Kidney glomerular epithelial cell (primary cell): Measurements from ENCODE around the gene ANKRD28.

Experiments
- DNase-seq: peaks from one replicate; lab custom pipeline; 2025; lab: John Stamatoyannopoulos, UW

The ANKRD28 gene

DNA sequence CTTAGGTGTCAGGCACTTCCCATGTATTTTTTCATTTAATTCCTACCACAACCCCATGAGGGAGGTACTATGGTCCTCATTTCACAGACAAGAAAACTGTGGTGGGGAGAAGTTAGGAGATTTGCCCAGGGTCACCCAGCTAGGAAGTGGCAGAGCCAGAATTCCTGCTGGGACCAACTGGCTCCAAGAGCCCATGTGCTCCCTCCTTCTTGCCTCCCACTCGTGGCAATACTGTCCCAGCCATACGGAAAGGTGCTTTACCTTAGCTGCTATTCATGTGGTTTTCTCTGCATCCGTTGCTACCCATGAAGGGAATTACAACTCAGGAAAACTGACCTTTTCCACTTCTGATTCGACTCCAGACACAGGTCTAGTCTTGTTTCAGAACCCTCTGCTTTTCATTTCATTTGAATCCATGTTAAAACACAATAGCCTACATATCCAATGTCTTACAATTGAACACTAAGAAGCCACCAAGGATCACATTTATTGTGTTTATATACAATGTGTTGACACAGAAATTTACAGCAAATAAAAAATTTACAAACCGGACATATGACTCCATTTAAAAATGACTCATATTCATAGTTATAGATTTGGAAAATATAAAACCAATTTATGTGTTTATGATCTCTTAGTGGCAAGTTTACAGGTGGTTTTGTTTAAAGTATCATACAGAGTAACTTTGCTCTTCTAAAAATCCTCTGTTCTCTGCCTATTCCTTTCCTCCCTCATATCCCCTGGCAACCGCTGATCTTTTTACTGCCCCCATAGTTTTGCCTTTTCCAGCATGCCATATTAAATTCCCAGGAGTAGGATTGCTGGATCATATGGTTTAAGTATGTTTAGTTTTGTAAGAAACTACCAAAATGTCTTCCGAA, 137.5 kb downstream of the ANKRD28 start:
- DNase-seq: no peak

DNA sequence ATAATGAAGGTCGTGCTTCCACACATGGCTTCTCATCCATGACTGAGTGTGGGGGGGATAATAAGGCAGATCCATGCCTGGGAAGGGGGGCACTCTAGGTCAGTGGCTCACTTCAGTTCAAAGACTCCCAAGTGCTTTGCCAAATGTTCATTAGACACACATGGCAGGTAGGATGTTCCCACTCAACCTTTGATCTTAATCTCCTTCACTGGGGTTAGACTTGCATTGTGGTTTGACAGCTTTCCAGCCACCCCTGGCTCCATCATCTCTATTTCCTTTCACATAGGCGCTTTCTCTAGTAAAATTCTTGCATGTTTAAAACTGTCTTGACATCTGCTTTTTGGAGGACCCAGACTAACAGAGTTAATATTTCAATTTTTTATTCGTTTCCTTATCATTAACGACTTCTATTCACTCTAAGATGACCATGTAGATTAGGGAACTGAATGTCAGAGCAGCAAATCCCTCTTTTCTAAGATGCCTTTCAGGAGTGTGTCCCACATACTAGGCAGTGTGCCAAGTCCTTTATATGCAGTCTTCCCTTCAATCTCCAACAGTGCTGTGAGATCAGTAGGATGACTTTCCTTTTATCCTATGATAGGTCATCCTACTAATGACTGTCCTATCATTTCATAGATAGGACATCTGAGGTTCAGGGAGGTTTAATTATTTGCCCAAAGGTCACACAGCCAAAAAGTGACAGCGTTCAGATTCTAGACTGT, 138.4 kb downstream of the ANKRD28 start:
- DNase-seq: no peak

DNA sequence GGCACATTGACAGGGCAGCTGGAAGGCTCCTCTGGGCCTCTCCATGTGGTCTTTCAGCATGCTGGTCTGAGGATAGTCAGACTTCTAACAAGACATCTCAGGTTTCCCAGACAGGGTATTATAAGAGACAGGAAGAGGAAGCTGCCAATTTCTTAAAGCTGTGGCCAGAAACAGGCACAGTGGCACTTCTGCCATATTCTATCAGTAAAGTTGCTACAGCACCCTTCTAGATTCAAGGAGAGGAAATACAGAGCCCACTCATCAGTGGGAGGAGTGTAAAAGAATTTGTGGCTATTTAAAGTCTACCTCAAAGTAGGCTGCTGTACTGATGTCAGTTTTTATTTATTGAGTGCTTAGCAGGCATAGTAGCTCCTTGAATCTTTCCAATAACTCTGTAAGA, 140.8 kb downstream of the ANKRD28 start:
- DNase-seq: no peak

DNA sequence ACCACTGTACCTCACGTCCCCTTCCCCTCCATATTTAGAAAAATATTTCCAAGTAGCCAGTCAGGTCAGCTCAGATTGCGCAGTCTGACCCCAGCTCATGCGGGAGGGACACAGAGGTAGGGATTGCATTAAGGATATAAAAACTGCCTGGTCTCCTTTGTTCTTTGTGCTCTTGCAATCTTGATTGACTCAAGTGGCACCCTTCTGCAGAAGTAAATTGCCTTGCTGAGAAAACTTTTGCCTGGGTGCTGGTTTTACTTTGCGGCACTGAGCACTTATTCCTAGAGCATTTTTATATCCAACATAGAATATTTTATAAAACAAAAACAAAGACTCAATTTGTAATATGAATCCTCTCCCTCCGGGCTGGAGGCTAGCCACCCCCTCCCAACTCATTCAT, 141.4 kb downstream of the ANKRD28 start:
- no peak for DNase-seq

DNA sequence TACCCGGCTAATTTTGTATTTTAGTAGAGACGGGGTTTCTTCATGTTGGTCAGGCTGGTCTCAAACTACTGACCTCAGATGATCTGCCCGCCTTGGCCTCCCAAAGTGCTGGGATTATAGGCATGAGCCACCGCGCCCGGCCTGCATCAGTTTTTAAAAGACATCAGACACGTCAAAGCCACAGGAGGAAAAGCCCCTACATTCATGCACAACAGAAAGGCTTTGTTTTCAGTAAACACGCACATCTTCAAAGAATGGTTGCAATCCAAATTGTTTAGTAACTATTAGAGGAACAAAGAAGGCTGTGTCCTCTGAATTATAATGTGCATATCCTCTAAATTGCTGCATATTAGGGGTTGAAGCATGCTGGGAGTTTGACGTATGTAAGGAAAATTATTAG, 142.9 kb downstream of the ANKRD28 start:
- no peak for DNase-seq

DNA sequence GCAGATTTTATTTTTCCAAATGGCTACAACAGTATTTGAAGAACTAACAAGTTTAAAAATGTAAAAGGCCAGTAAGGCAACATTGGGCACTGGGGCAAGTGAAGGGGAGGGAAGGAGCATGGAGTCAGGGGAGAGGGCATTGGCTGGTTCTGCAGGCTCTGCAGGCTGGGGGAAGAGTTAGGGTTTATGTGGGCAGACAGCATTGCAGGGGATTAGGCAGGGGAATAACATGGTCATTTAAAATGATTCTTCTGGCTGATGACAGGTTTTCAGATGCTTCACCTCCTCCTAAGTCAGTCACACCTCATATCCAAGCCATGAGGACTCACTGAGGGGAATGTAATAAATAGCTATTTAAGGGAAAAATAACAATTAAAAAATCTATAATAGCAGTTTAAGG, 143.7 kb downstream of the ANKRD28 start:
- DNase-seq: no peak

DNA sequence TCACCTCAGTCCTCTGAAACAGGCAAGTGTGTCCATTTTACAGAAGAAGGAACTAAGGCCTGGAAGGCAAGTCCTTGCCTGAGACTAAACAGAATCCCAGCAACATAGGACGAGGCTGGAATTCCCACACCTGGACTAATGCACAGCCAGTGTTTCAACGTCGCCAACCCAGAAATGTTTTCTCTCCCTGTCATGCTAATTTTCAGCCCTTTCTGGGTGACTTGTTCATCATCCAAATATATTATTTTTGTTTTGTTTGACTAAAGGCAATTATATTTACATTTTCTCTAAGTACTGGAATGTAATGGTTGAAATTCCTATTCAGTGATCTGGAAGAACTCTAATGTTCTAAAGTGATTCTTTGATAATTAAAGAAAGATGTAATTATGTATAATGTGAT, 144.5 kb downstream of the ANKRD28 start:
- no peak for DNase-seq

DNA sequence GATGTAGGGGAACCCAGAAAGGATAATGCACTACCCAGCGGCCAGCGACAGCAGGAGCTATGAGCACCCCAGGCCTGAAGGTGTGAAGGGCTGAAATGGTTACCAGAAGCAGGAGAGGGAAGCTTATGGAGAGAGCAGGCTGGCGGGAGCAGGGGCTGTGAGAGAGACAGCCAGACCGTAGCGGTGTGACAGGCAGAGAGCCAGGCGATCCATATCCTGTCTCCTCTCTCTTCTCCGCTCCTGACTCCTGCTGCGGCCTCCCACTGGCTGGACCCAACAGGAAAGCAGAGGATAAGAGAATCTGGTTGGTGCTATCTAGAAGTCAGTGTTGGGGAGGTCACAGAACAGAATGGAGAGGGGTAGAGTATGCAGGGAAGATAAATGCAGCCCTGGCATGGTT, 146.4 kb downstream of the ANKRD28 start:
- DNase-seq: no peak

DNA sequence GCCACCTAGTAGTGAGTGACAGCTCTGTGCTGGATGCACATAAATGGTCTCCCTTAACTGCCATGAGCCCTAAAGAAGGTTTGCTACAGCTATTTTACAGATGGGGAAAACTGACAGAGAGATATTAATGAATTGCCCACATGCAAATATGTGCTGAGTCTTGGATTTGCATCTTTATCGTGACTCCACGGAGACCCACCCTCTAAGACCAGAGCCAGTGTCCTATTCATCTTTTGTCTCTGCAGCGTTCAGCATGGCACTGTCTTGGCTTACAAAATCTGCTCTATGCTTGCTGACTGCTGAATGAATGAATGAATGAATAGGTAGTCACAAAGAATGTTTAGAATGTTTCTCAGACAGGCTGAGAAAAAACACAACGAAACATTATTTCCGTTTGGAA, 147.9 kb downstream of the ANKRD28 start:
- no peak for DNase-seq

DNA sequence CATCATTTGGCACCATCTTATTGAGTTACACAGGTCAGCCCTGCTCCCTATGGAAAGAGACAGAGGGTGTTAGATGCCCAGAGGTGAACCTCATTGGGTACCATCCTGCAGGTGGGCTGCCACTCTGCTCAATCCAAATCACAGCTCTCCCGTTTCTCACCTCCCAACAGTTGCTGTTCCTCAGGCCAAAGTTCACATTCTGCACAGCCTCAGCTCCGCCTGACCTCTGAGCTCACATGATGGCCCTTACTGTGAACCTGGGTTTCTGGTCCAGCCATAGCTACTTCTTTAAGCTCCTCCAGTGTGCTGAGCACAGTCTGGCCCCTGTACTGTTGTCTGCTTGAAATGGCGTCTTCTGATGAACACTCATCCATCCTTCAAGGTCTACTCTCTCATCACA, 148.4 kb downstream of the ANKRD28 start:
- no peak for DNase-seq

DNA sequence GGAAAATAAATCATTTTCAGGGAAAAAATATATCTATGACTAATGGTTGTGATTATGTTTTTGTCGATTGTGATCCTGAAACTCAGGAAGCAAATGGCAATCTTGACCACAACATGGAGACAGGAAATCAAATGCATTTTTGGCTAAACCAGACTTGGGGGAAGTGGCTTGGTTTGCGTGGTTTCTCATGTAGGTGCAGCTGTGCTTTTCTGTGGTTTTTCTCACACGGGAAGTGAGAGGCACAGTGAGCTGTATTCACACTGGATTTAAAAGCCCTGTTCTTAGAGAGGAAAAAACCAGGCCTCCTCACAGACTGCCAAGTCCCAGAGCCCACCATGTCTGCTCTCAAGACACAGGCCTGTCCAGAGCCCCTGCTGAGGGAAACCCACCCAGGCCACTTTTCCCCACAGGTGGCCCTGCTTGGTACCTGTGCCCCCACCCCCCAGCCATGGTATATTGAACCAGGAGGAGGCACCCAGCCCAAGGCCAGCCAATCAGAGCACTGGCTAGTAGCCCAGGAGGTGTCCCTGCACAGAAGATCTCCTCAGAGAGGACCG, 150.1 kb downstream of the ANKRD28 start:
- DNase-seq: peak; percentile 20

DNA sequence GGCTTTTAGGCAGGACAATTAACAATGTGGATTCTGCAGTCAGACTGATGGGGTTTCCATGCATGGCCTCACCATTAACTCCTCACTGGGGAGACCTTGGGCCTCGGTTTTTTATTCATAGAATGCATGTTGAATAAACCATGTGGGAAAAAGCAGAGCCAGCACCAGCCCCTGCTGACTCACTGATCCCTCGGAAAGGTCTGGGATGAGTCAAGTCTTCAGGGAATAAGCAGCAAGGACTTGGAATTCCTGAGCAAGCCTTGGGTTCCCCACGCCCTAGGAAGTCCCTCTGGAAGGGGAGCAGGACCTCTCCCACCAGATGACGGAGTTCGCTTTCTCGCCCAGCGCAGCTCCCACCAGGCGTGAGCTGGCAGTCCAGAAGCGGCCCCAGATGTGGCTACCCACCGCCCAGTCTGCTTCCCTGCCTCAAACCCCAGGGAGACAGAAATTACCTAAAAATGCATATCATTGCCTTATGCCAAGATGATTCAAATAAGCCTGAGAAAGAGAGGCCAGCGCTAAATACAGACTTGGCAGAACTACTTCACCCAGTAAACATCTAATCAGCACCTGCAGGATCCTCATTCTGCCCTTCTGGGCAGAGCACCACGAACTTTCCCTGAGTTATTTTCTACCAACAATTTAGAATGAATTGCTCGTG, 150.8 kb downstream of the ANKRD28 start:
- DNase-seq: peak; percentile 87

DNA sequence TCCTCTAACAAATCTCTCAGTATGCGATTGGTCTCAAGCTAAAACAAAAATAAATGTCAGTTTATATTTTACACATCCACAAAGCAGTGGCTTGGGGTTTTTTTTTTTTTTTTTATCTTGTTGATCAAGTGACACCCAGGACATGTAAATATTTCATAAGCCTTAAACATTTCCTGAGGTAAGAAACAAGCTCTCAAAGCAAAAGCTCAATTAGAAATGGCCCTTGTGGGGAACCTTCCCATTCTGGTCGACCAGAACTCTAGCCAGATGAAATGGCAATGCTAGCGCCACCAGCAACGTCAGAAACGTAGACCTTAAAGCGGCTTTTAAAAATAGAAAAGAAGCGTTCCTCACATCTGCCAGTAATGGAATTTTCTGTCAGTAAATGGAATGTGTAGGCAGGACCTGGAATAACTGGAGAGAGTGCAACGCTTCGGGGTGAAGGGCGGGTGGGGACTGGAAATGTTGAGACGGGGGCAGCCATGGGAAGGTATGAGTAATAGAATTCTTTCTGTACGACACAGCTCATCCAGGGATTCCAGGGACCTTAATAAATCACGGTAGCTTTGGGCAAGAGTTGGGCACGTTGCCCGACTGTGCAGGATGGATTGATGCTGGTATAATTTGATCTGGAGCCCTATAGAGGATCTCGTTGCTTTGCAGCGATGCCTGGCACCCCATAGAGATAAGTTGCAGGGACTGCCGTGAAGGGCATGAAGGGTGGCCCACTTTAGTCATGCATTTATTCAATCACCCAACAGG, 151.9 kb downstream of the ANKRD28 start:
- peak; percentile 97 for DNase-seq

DNA sequence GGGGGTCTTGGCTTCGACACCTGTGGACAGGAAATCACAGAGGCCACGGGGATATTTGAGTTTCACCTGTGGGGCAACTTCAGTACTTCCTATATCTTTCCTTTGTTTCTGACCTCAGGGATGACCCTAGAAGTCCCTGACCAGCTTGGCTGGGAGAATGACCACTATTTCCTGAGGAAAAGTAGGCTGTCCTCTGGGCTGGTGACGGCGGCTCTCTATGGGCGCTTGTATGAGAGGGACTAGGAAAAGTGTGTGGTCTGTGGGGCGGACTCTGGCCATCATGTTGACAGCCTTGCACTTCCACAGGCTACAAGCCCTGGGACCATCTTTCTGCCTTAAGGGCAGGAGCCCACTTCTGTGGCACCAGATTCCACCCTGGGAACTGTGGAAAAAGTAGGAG, 152.5 kb downstream of the ANKRD28 start:
- no peak for DNase-seq

DNA sequence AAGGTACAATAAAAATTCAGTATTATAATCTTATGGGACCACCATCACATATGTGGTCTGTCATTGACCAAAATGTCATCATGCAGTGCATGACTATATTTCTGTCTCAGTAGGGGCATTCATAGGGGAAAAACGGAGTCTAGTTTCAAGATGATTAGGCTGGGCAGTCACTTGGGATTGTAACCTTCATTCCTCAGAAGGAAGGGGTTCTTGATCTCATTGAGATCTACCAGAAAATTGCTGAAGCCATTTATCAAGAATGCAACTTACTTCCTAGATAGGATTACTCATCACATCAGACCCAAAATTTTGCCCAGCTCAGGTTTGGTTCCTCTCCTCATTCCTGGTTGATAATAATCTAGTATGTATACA, 158.9 kb downstream of the ANKRD28 start:
- no peak for DNase-seq

DNA sequence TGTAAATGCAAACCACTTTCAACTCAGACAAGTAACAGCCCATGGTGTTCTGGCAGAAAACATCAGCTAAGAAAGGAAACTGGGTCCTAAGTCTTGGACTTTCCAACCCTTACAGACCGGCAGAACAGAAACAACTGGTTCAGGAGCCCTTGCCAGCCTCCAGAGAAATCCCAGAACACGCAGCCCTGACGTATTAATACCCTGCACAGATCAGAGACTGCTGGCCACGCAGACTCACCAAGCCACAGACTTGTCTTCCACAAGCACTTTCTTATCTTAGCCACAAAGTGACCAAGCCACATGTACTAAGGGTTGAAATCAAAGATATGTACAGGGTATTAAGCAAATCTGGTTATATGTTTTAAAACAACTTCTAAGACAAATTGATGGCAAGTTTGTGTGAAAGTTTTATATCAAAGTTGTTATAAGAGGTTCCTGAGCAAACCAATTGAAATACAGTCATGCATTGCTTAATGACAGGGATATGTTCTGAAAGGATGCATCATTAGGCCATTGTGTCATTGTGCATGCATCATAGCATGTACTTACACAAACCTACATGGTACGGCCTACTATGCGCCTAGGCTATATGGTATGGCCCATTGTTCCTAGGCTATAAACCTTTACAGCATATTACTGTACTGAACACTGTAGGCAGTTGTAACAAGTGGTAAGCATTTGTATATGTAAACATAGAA, 159.4 kb downstream of the ANKRD28 start:
- no peak for DNase-seq

DNA sequence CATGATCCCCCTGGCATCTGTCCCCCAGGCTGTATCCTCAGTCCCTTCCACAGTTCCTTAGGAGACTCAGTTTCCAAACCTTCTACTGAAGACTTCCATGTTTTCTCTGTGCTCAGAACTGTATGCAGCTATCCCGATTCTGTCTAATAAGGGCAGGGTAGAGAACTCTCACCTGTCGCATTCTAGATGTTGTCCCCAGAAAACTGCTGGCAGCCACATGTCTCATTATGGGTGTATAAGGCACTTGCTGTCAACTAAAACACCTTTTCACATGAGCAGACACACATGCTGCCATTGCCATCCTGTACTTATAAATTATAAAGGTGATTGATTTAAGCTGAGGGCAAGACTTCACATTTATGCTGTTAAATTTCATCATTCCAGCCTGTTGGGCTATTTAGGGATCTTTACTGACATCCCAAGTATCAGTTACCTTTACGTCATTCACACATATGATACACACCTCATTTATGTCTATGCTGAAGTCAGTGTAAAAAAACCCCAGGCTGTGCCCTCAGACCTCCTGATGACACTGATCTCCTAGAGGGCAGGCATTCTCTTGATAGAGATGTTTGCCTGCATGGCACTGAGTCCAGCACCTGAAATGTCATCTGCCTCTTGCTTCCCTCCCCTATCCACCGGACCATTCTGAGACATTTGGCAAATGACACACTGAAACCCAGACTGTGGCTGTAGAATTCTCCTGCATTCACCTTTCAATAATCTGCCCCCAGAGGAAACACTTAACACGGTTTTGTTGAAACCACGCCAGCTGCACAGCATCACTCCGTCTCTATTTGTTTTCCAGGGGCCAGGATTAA, 160.4 kb downstream of the ANKRD28 start:
- DNase-seq: no peak

DNA sequence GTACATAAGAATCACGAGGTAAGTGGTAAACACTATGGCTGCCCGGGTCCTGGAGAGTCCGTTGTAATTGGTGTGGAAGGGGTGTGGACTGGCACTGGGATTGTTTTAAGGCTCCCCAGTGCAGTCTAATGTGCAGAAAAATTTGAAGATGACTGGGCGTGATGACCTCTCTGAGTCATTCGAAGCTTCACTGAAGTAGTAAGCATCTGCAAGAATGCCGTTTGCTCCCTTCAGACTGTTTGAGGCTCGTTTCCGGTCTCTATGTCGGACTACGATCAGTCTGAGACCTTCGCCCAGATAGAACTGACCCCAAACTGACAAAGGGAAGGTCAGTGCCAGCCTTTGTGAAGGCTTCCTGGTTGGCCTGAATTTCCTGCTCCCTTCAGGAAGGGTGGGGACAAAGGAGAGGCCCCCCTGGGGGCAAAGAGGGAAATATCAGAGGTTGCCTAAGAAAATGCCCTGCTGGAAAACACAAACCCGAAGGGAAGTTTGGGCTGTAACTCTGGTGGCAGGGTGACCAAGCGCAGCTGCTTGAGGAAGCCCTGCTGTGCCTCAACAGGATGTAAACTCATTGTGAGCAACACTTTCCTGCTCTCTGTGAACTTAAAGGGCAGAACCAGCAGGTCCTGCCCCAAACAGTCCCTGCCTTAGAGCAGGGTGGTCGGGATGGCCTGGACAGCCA, 161.6 kb downstream of the ANKRD28 start:
- DNase-seq: peak; percentile 9

DNA sequence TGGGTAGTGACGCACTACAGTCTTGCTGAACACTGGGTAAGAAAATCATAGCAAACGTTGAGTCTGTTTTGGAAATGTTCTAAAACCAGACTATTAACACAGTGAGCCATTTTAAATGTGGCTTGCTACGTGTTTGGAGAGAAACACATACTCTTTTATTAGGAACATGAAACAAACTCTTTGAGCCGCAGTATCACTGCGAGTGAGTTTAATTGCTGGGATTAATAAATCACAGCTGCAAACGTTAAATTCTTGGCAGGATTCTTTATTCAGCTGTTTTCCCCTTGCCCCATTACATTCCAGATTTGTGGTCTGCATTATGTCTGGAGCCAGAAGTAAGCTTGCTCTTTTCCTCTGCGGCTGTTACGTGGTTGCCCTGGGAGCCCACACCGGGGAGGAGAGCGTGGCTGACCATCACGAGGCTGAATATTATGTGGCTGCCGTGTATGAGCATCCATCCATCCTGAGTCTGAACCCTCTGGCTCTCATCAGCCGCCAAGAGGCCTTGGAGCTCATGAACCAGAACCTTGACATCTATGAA, 162.6 kb downstream of the ANKRD28 start:
- no peak for DNase-seq

DNA sequence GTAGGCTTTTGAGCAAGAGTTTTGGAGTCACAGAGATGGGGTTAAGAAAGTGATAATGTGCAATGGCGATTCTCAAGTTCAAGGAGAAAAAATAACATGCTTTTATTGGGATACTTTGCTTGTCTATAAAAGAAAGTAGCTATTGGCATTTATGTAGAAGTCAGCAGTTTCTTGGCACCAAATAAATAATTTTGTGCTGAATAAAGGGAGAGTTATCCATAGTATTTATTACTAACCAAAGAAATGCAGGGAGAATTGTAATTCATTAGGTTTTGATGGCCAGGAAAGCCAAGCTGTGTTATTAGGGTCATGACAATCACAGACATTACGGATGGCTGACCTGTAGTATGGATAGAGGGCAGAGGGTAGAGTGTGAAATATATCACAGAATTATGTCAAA, 163.1 kb downstream of the ANKRD28 start:
- DNase-seq: no peak
